ENCODE results near the gene CATSPERE. TPM values are rescaled to one million over a fixed set of nuclear protein-coding genes. Genes with fewer than 3 reads are reported as not detected.

The CATSPERE gene
- total and polyA plus RNA-seq, 2 of the 8 experiments (the other 6 are each of a cell fraction or from before 2014, with no cell fraction given) = 0.05 to 0.45 TPM

DNA sequence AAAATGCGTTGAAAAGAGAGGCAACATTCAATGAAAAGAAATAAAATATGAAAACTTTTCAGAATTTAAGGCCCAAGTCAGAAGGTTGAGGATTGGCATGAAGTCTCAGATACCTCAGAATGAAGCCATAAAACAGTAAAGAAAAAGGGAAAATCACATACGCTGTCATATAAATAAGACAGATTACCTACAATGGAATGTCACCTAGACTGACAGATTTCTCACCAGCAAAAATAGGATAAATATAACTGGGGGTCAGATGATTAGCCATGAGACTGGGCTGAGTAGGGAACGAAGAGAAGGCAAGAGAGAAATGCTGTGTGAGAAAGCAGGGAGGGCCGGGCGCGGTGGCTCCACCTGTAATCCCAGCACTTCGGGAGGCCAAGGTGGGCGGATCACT is 140.3 kb downstream of the CATSPERE start:
- H2BK12ac ChIP-seq (ENCODE audit: low read depth, low read length) = no peak overlapping the region
- no peak overlapping the region for H2AK5ac ChIP-seq (ENCODE audit: low read depth, low read length)
- no peak overlapping the region for H3K4ac ChIP-seq (replicated peaks; ENCODE audit: insufficient read length, low read depth, low read length)
- no peak overlapping the region for H3K27ac ChIP-seq (ENCODE audit: low read depth, low read length)
- no peaks in the 10 kb centered on the region for H3K79me2 ChIP-seq (ENCODE audit: control insufficient read depth in 1 of 2, insufficient read depth in 2 of 2, low read length in 2 of 2)
- H4K5ac ChIP-seq (ENCODE audit: insufficient read length, low read depth, low read length) = no peak overlapping the region
- H4K8ac ChIP-seq (ENCODE audit: extremely low read depth, insufficient read depth, low read length) = no peak overlapping the region
- no peak overlapping the region for H3K9ac ChIP-seq (replicated peaks in 1 of 4; ENCODE audit: extremely low read depth in 1 of 4, low read depth in 3 of 4, low read length in 3 of 4)
- no peak overlapping the region for H2AFZ ChIP-seq (ENCODE audit: low read length)
- H2BK15ac ChIP-seq (ENCODE audit: low read length) = no peak overlapping the region
- CTCF ChIA-PET (ENCODE audit: partially characterized antibody) = no interaction called here
- H3K36me3 ChIP-seq (ENCODE audit: control insufficient read depth in 2 of 4, insufficient read depth in 4 of 4, low read length in 3 of 4) = no peaks in the 10 kb centered on the region; a peak in 1 of 8 replicates
- H3K4me3 ChIP-seq (ENCODE audit: extremely low read depth in 1 of 4, insufficient read depth in 2 of 4, low read depth in 3 of 4, low read length in 4 of 4) = no peak overlapping the region
- POLR2A ChIA-PET (ENCODE audit: partially characterized antibody) = interaction anchor here (0.9 kb wide), 1 partner anchor 195 kb away, joined by 3 read pairs; no protein-coding TSS in a partner anchor
- no peak overlapping the region for H3K14ac ChIP-seq (ENCODE audit: insufficient read length)
- no peaks in the 10 kb centered on the region for H3K4me1 ChIP-seq (replicated peaks in 1 of 4; ENCODE audit: control insufficient read depth in 3 of 4, insufficient read depth in 4 of 4, low read length in 3 of 4)
- H3K9me3 ChIP-seq (ENCODE audit: insufficient read depth in 2 of 2, low read depth in 1 of 2, low read length in 1 of 2) = no peaks in the 10 kb centered on the region
- H2BK5ac ChIP-seq (ENCODE audit: low read depth, low read length) = no peak overlapping the region
- H3K23me2 ChIP-seq (ENCODE audit: low read depth, low read length) = peaks cover 3% of the 10 kb centered on the region; the same call in 1 of the 2 replicates
- no peak overlapping the region for H3K23ac ChIP-seq (ENCODE audit: insufficient read length)
- H3K18ac ChIP-seq (ENCODE audit: extremely low read depth, low read length) = no peak overlapping the region
- TF ChIP-seq RBBP5 (IDR thresholded peaks at IDR 0.05; ENCODE audit: borderline replicate concordance, low read depth, low read length) (no peak), KDM4A (IDR thresholded peaks at IDR 0.05; ENCODE audit: low read depth, low read length, severe bottlenecking) (no peak), SIN3A (conservative IDR thresholded peaks at IDR 0.05 in 1 of 2, IDR thresholded peaks at IDR 0.05 in 1 of 2; ENCODE audit: low read depth in 1 of 2, low read length in 2 of 2) (no peak), SRF (IDR thresholded peaks at IDR 0.05; ENCODE audit: low read depth, low read length) (no peak), TBP (IDR thresholded peaks at IDR 0.05; ENCODE audit: low read depth, low read length) (no peak), ZNF274 (IDR thresholded peaks at IDR 0.05; ENCODE audit: borderline replicate concordance, extremely low read depth, low read length) (no peak)
- H2BK20ac ChIP-seq (ENCODE audit: low read length) = no peak overlapping the region
- no peaks in the 10 kb centered on the region for H4K20me1 ChIP-seq (replicated peaks in 1 of 2; ENCODE audit: control insufficient read depth in 1 of 2, insufficient read depth in 2 of 2, low read length in 2 of 2)
- no peaks in the 10 kb centered on the region for H3K79me1 ChIP-seq (ENCODE audit: low read depth, low read length)
- WGBS, 2 experiments (ENCODE audit: extremely low coverage in 1 of 2, insufficient coverage in 1 of 2, insufficient read length in 1 of 2, insufficient replicate concordance in 2 of 2, low coverage in 1 of 2, low lambda C conversion rate in 2 of 2, missing lambda C conversion rate in 1 of 2) = 97% methylated on average over 8 of the region's 8 CpGs; no CpG with 5 or more reads in 1 of the 2 experiments
- no peak overlapping the region for H2BK120ac ChIP-seq (replicated peaks; ENCODE audit: low read depth, low read length)
- no peak overlapping the region for H4K91ac ChIP-seq (replicated peaks; ENCODE audit: insufficient read length, low read length)
- FAIRE-seq (no peak), DNase-seq (ENCODE audit: low read depth in 1 of 2, low spot score in 2 of 2) (no peak)
- H3K4me2 ChIP-seq (ENCODE audit: insufficient read depth in 1 of 2, low read depth in 2 of 2, low read length in 2 of 2) = no peak overlapping the region
- H3K27me3 ChIP-seq (replicated peaks in 1 of 4; ENCODE audit: control insufficient read depth in 3 of 4, extremely low read depth in 1 of 4, insufficient read depth in 3 of 4, low read length in 3 of 4) = no peaks in the 10 kb centered on the region
- no peak overlapping the region for H3K56ac ChIP-seq (replicated peaks; ENCODE audit: insufficient read length, low read depth, low read length)
